B cell (primary cell): Measurements from ENCODE around the gene LRIG1. TPM values are rescaled to one million over a fixed set of nuclear protein-coding genes. Genes with fewer than 3 reads are reported as not detected.

Source experiments
- ATAC-seq: fragments of 200-7000 bp; cut with Tn5 transposase; one replicate; pipeline ENCODE4 v1.10.0; 2021; ENCODE audit warnings: low read depth, mild to moderate bottlenecking, moderate number of reproducible peaks, moderate library complexity
- CTCF ChIA-PET: fragments of 350-600 bp; sonication (Branson Sonifier 250); formaldehyde crosslinking; loops from one replicate; lab custom pipeline; 2021; ENCODE audit warnings: antibody characterized with exemption, inconsistent platforms; lab: Charles Lee
- POLR2A ChIA-PET: fragments of 350-600 bp; sonication (Branson Sonifier 250); formaldehyde crosslinking; loops from one replicate; lab custom pipeline; 2021; ENCODE audit warnings: antibody characterized with exemption; lab: Charles Lee
- DNase-seq: peaks from one replicate; pipeline ENCODE4 v3.0.0; 2013
- H2AFZ ChIP-seq: 2 replicates; pipeline ENCODE4 v1.6.1; 2012; ENCODE audit warnings: mild to moderate bottlenecking, low read depth, low read length; ENCODE audit not compliant: insufficient read depth, poor library complexity, severe bottlenecking
- H3K27ac ChIP-seq, 2 donors: 1 replicate in 1 of 2; 2 replicates in 1 of 2; pipeline ENCODE4 v1.5.1; 2012 to 2013; ENCODE audit warnings: low read length in 2 of 2, mild to moderate bottlenecking in 2 of 2, moderate library complexity in 1 of 2
- H3K27me3 ChIP-seq, 4 experiments: fragments of 200-600 bp in 1 of 4; sonication (generic) in 1 of 4; replicated peaks in 1 of 4; 1 replicate in 2 of 4; 2 replicates in 2 of 4; pipeline versions ENCODE4 v1.6.1 to v1.7.0; 2013 to 2016; ENCODE audit warnings: low read length in 3 of 4, mild to moderate bottlenecking in 2 of 4, mixed read lengths in 1 of 4, moderate library complexity in 1 of 4; ENCODE audit not compliant: insufficient read depth in 4 of 4, control insufficient read depth in 3 of 4; ENCODE audit errors: control extremely low read depth in 1 of 4
- H3K36me3 ChIP-seq, 2 experiments: replicated peaks in 1 of 2; 1 replicate in 1 of 2; 2 replicates in 1 of 2; pipeline versions ENCODE4 v1.6.1 to v1.7.1; 2013; ENCODE audit warnings: low read length in 1 of 2; ENCODE audit not compliant: insufficient read depth in 2 of 2, control insufficient read depth in 1 of 2; ENCODE audit errors: control extremely low read depth in 1 of 2, extremely low read depth in 1 of 2
- H3K4me1 ChIP-seq, 2 donors: fragments of 200-600 bp in 1 of 2; sonication (generic) in 1 of 2; 1 replicate in 1 of 2; 2 replicates in 1 of 2; pipeline versions ENCODE4 v1.5.1 to v1.6.1; 2013 to 2017; ENCODE audit warnings: low read length in 2 of 2; ENCODE audit not compliant: control insufficient read depth in 2 of 2, insufficient read depth in 2 of 2
- H3K4me2 ChIP-seq: replicated peaks from 2 replicates; pipeline ENCODE3; 2012; ENCODE audit warnings: mild to moderate bottlenecking, low read depth, low read length; ENCODE audit not compliant: poor library complexity, severe bottlenecking
- H3K4me3 ChIP-seq, 5 experiments: fragments of 200-600 bp in 1 of 5; sonication (generic) in 1 of 5; 1 replicate in 3 of 5; 2 replicates in 2 of 5; pipeline versions ENCODE4 v1.5.1 to v1.7.0; 2011 to 2016; ENCODE audit warnings: low read length in 4 of 5, mild to moderate bottlenecking in 4 of 5, low read depth in 2 of 5, control low read depth in 1 of 5, moderate library complexity in 1 of 5; ENCODE audit not compliant: insufficient read depth in 1 of 5; ENCODE audit errors: control extremely low read depth in 1 of 5, extremely low read depth in 1 of 5
- H3K79me2 ChIP-seq: fragments of 200-600 bp; sonication (generic); one replicate; pipeline ENCODE4 v1.6.0; 2016; ENCODE audit warnings: low read length; ENCODE audit not compliant: control insufficient read depth, insufficient read depth
- H3K9ac ChIP-seq: fragments of 200-600 bp; sonication (generic); 2 replicates; pipeline ENCODE4 v1.6.1; 2017; ENCODE audit warnings: mild to moderate bottlenecking, low read length, moderate library complexity
- H3K9me3 ChIP-seq, 3 donors: one replicate each; pipeline versions ENCODE4 v1.6.1 to v1.7.1; 2013; ENCODE audit warnings: low read length in 2 of 3; ENCODE audit not compliant: control insufficient read depth in 2 of 3, insufficient read depth in 1 of 3; ENCODE audit errors: control extremely low read depth in 1 of 3
- H4K20me1 ChIP-seq: 2 replicates; pipeline ENCODE4 v1.6.0; 2012; ENCODE audit warnings: mild to moderate bottlenecking, low read length; ENCODE audit not compliant: insufficient read depth, control insufficient read depth, poor library complexity, severe bottlenecking
- H3K27ac Mint-ChIP-seq: one replicate; pipeline ENCODE4 v1.8.0; 2021; ENCODE audit warnings: mixed read lengths
- H3K27me3 Mint-ChIP-seq: one replicate; pipeline ENCODE4 v1.8.0; 2021; ENCODE audit warnings: mixed read lengths
- H3K4me1 Mint-ChIP-seq: one replicate; pipeline ENCODE4 v1.8.0; 2021; ENCODE audit warnings: mixed read lengths
- H3K4me3 Mint-ChIP-seq: one replicate; pipeline ENCODE4 v1.8.0; 2021; ENCODE audit warnings: mixed read lengths
- H3K9me3 Mint-ChIP-seq: one replicate; pipeline ENCODE4 v1.8.0; 2022; ENCODE audit warnings: mixed read lengths; ENCODE audit not compliant: insufficient read depth
- EZH2 ChIP-seq: IDR thresholded peaks from 2 replicates; pipeline ENCODE4 v1.6.1; 2012; ENCODE audit warnings: borderline replicate concordance, low read depth, mild to moderate bottlenecking, moderate library complexity, low read length; ENCODE audit not compliant: insufficient read depth, poor library complexity, severe bottlenecking
- WGBS: methylation state at CpG from one replicate; pipeline ENCODE4 v1.1.5; 2013; ENCODE audit warnings: missing lambda C conversion rate; ENCODE audit not compliant: insufficient coverage; 5-methylcytosine and 5-hydroxymethylcytosine counted together
- intact Hi-C: fragments of 100-400 bp; cut with micrococcal nuclease; formaldehyde crosslinking; loops from one replicate; pipeline ENCODE4 v1.10.0; 2022
- polyA plus RNA-seq: library from polyadenylated mRNA; depleted of rRNA; stranded (reverse); fragments of >200 nt; gene quantifications from 2 replicates; pipeline ENCODE4 v1.2.3, GENCODE V29; 2012
- total RNA-seq, 2 donors: library from RNA; stranded (reverse); fragments of 120-200 nt in 1 of 2; gene quantifications; 1 replicate in 1 of 2; 2 replicates in 1 of 2; pipeline versions ENCODE4 v1.2.3 to v1.2.4, GENCODE V29; 2013 to 2022
- TF ChIP-seq, protein P1 (sequence below): fragments of 200-600 bp; IDR thresholded peaks from one replicate; pipeline ENCODE4 v1.8.0; 2022; ENCODE audit warnings: antibody characterized with exemption, mild to moderate bottlenecking

Gene LRIG1
- total and polyA plus RNA-seq, 2 donors (not counting 1 experiment from before 2014, with no cell fraction given), result 9.2 to 12.4 TPM

- ATAC-seq (no peak), DNase-seq (no peak)
- Histone ChIP-seq H3K27me3 (no peaks in the 10 kb centered on the region), H3K79me2 (no peaks in the 10 kb centered on the region), H3K4me1 (peaks cover 6 to 7% of the 10 kb centered on the region in 2 donors), H4K20me1 (no peaks in the 10 kb centered on the region), H3K4me3 (no peak overlapping the region), H3K9me3 (no peaks in the 10 kb centered on the region), H3K27ac (no peak overlapping the region), H2AFZ (no peak overlapping the region), H3K36me3 (no peaks in the 10 kb centered on the region), H3K9ac (no peak overlapping the region), H3K4me2 (no peak overlapping the region)
- TF ChIP-seq, protein P1, sequence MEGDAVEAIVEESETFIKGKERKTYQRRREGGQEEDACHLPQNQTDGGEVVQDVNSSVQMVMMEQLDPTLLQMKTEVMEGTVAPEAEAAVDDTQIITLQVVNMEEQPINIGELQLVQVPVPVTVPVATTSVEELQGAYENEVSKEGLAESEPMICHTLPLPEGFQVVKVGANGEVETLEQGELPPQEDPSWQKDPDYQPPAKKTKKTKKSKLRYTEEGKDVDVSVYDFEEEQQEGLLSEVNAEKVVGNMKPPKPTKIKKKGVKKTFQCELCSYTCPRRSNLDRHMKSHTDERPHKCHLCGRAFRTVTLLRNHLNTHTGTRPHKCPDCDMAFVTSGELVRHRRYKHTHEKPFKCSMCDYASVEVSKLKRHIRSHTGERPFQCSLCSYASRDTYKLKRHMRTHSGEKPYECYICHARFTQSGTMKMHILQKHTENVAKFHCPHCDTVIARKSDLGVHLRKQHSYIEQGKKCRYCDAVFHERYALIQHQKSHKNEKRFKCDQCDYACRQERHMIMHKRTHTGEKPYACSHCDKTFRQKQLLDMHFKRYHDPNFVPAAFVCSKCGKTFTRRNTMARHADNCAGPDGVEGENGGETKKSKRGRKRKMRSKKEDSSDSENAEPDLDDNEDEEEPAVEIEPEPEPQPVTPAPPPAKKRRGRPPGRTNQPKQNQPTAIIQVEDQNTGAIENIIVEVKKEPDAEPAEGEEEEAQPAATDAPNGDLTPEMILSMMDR, result no peak
- no peak for TF ChIP-seq EZH2
- ChIA-PET POLR2A (no interaction called here), CTCF (no interaction called here)
- WGBS, result 98% methylated on average over 4 of the region's 6 CpGs
- intact Hi-C loops, result no loop called here
- Mint-ChIP-seq H3K9me3 (no peaks in the 10 kb centered on the region), H3K4me1 (peaks cover 11% of the 10 kb centered on the region), H3K27ac (no peak overlapping the region), H3K27me3 (no peaks in the 10 kb centered on the region), H3K4me3 (no peak overlapping the region)
Observed at GRCh38 chr3:66435989-66436388, 64.8 kb downstream of the LRIG1 start.

GRCh38 chr3:66434726-66435125 lies 66.1 kb downstream of the LRIG1 start:
- H3K9me3 ChIP-seq, result no peaks in the 10 kb centered on the region
- H3K4me3 ChIP-seq, result no peak overlapping the region
- Mint-ChIP-seq H3K27me3 (no peaks in the 10 kb centered on the region), H3K4me1 (peaks cover 5% of the 10 kb centered on the region), H3K27ac (no peak overlapping the region), H3K9me3 (no peaks in the 10 kb centered on the region), H3K4me3 (no peak overlapping the region)
- H3K27me3 ChIP-seq, result no peaks in the 10 kb centered on the region
- no peak overlapping the region for H3K4me2 ChIP-seq
- ChIA-PET POLR2A (no interaction called here), CTCF (no interaction called here)
- no peaks in the 10 kb centered on the region for H3K79me2 ChIP-seq
- ATAC-seq, result no peak
- H2AFZ ChIP-seq, result no peak overlapping the region
- no peaks in the 10 kb centered on the region for H4K20me1 ChIP-seq
- H3K9ac ChIP-seq, result no peak overlapping the region
- H3K4me1 ChIP-seq, result peaks cover 0 to 2% of the 10 kb centered on the region in 2 donors
- no peak overlapping the region for H3K27ac ChIP-seq
- H3K36me3 ChIP-seq, result no peaks in the 10 kb centered on the region
- intact Hi-C loops, result no loop called here
- TF ChIP-seq, protein P1, result no peak
- no peak for TF ChIP-seq EZH2
- no peak for DNase-seq
- no CpG with 5 or more reads among the region's 7 CpGs for WGBS
